Measurements from ENCODE around the gene KRTAP10-10.
"Not testable (repeated sequence)": the region's sequence is repeated elsewhere in the genome, so short reads cannot be mapped to it uniquely, and the experiment has no call there.

The KRTAP10-10 gene

GRCh38 chr21:44650973-44651675 is 14.0 kb downstream of the KRTAP10-10 start:
- DNase-seq (ENCODE audit: low spot score), result no peak

GRCh38 chr21:44653123-44653522 is 16.0 kb downstream of the KRTAP10-10 start:
- DNase-seq (ENCODE audit: low spot score), result no peak

GRCh38 chr21:44653656-44654575 is 16.8 kb downstream of the KRTAP10-10 start:
- no peak for DNase-seq (ENCODE audit: low spot score)

GRCh38 chr21:44654576-44655175 is 17.5 kb downstream of the KRTAP10-10 start, which contains the start of gene KRTAP12-4:
TSS of gene KRTAP12-4 (minus strand) at chr21:44654659. CDS start at chr21:44654614, 45 bp downstream.
- no peak for DNase-seq (ENCODE audit: low spot score)

GRCh38 chr21:44656868-44657267 is 19.7 kb downstream of the KRTAP10-10 start:
- DNase-seq (ENCODE audit: low spot score), result no peak

GRCh38 chr21:44657635-44658540 is 20.7 kb downstream of the KRTAP10-10 start, which contains the start of gene KRTAP12-3:
TSS of gene KRTAP12-3 (plus strand) at chr21:44657932. CDS start at chr21:44657980, 48 bp downstream.
- no peak for DNase-seq (ENCODE audit: low spot score)

GRCh38 chr21:44658541-44658910 is 21.4 kb downstream of the KRTAP10-10 start:
- DNase-seq (ENCODE audit: low spot score), result no peak

GRCh38 chr21:44658913-44659595 is 21.9 kb downstream of the KRTAP10-10 start:
- no peak for DNase-seq (ENCODE audit: low spot score)

- not testable (repeated sequence) for DNase-seq (ENCODE audit: low spot score)
These were observed 24.4 kb downstream of the KRTAP10-10 start for GRCh38 chr21:44661567-44661966.

- DNase-seq (ENCODE audit: low spot score), result no peak
These were observed 27.5 kb downstream of the KRTAP10-10 start for GRCh38 chr21:44664691-44665090.

- no peak for DNase-seq (ENCODE audit: low spot score)
These were observed 29.5 kb downstream of the KRTAP10-10 start, which contains the start of gene KRTAP12-2 for GRCh38 chr21:44666401-44667320. TSS of gene KRTAP12-2 (minus strand) at chr21:44666927. CDS start at chr21:44666886, 41 bp downstream.

GRCh38 chr21:44667612-44668011 is 30.5 kb downstream of the KRTAP10-10 start:
- DNase-seq (ENCODE audit: low spot score), result no peak

GRCh38 chr21:44670642-44671432 is 33.7 kb downstream of the KRTAP10-10 start:
- DNase-seq (ENCODE audit: low spot score), result no peak

- no peak for DNase-seq (ENCODE audit: low spot score)
These were observed 34.8 kb downstream of the KRTAP10-10 start for GRCh38 chr21:44671911-44672310.

- no peak for DNase-seq (ENCODE audit: low spot score)
These were observed 40.7 kb downstream of the KRTAP10-10 start for GRCh38 chr21:44677881-44678280.

GRCh38 chr21:44681152-44681551 is 44.0 kb downstream of the KRTAP10-10 start:
- DNase-seq (ENCODE audit: low spot score), result no peak

- DNase-seq (ENCODE audit: low spot score), result no peak
These were observed 44.9 kb downstream of the KRTAP10-10 start, which contains the start of gene KRTAP12-1 for GRCh38 chr21:44681861-44682579. TSS of gene KRTAP12-1 (minus strand) at chr21:44682163. CDS start at chr21:44682123, 40 bp downstream.

- no peak for DNase-seq (ENCODE audit: low spot score)
These were observed 45.5 kb downstream of the KRTAP10-10 start for GRCh38 chr21:44682580-44683151.
